ENCODE data around the gene SLC16A10. TPM values are rescaled to one million over a fixed set of nuclear protein-coding genes. Genes with fewer than 3 reads are reported as not detected.

Gene SLC16A10
- polyA plus RNA-seq, 3 donors, result 0.05 to 0.15 TPM; not detected in 1

- no peaks in the 10 kb centered on the region for H3K9me3 ChIP-seq (replicated peaks in 1 of 2; ENCODE audit: control insufficient read depth in 1 of 2, insufficient read depth in 1 of 2, low read length in 2 of 2)
- no peaks in the 10 kb centered on the region for H3K79me2 ChIP-seq (ENCODE audit: insufficient read depth, low read length)
- no peaks in the 10 kb centered on the region for H3K27me3 ChIP-seq (ENCODE audit: control insufficient read depth in 2 of 2, insufficient read depth in 2 of 2, low read length in 2 of 2)
- no peak overlapping the region for H3K4me2 ChIP-seq (replicated peaks; ENCODE audit: extremely low read depth, low read length, poor library complexity, severe bottlenecking)
- intact Hi-C loops (cut with micrococcal nuclease), result no loop called here
- peaks cover 0 to 1% (median 0%) of the 10 kb centered on the region in 7 donors for H3K9me3 Mint-ChIP-seq
- TF ChIP-seq CTCF (IDR thresholded peaks at IDR 0.05), result no peak
- H3K9ac ChIP-seq (ENCODE audit: insufficient read depth, low read length, poor library complexity, severe bottlenecking), result no peak overlapping the region
- peaks cover 2% of the 10 kb centered on the region for H3K4me1 Mint-ChIP-seq
- no peak overlapping the region for H3K27ac ChIP-seq (ENCODE audit: low read depth in 1 of 2, low read length in 2 of 2)
- H4K20me1 ChIP-seq (ENCODE audit: insufficient read depth, low read length), result no peaks in the 10 kb centered on the region
- H3K4me1 ChIP-seq (ENCODE audit: control insufficient read depth in 1 of 2, insufficient read depth in 2 of 2, low read length in 2 of 2), result no peaks in the 10 kb centered on the region
- no peak for DNase-seq
- H3K4me3 Mint-ChIP-seq, result no peak overlapping the region
- no peak overlapping the region for H2AFZ ChIP-seq (ENCODE audit: insufficient read depth, low read depth, low read length, poor library complexity, severe bottlenecking)
- H3K36me3 Mint-ChIP-seq, result no peaks in the 10 kb centered on the region
- H3K27ac Mint-ChIP-seq, result no peak overlapping the region
- WGBS (ENCODE audit: insufficient coverage), result 100% methylated on average over 1 of the region's 3 CpGs
- no peak overlapping the region for H3K4me3 ChIP-seq (replicated peaks in 1 of 3; ENCODE audit: low read depth in 2 of 3, low read length in 3 of 3)
- H3K27me3 Mint-ChIP-seq (ENCODE audit: low read depth in 3 of 3), result peaks cover 0 to 1% (median 0%) of the 10 kb centered on the region in 3 donors
- no peaks in the 10 kb centered on the region for H3K36me3 ChIP-seq (replicated peaks in 1 of 2; ENCODE audit: control insufficient read depth in 1 of 2, insufficient read depth in 2 of 2, low read length in 2 of 2)
Measured at GRCh38 chr6:111205502-111205901, 118.2 kb downstream of the SLC16A10 start.

GRCh38 chr6:111207141-111207858, 120.0 kb downstream of the SLC16A10 start:
- no peaks in the 10 kb centered on the region for H3K4me1 ChIP-seq (ENCODE audit: control insufficient read depth in 1 of 2, insufficient read depth in 2 of 2, low read length in 2 of 2)
- no peak overlapping the region for H3K9ac ChIP-seq (ENCODE audit: insufficient read depth, low read length, poor library complexity, severe bottlenecking)
- no peaks in the 10 kb centered on the region for H3K9me3 ChIP-seq (replicated peaks in 1 of 2; ENCODE audit: control insufficient read depth in 1 of 2, insufficient read depth in 1 of 2, low read length in 2 of 2)
- H3K4me2 ChIP-seq (replicated peaks; ENCODE audit: extremely low read depth, low read length, poor library complexity, severe bottlenecking), result no peak overlapping the region
- 100% methylated on average over 1 of the region's 4 CpGs for WGBS (ENCODE audit: insufficient coverage)
- H3K27ac ChIP-seq (ENCODE audit: low read depth in 1 of 2, low read length in 2 of 2), result no peak overlapping the region
- Mint-ChIP-seq H3K27me3 (ENCODE audit: low read depth in 3 of 3) (peaks cover 0 to 4% (median 1%) of the 10 kb centered on the region in 3 donors), H3K27ac (peak overlapping the region in 1 of 7 donors; percentile 11), H3K4me3 (no peak overlapping the region), H3K4me1 (no peaks in the 10 kb centered on the region), H3K36me3 (no peaks in the 10 kb centered on the region), H3K9me3 (peaks cover 0 to 1% (median 0%) of the 10 kb centered on the region in 7 donors)
- no peaks in the 10 kb centered on the region for H3K36me3 ChIP-seq (replicated peaks in 1 of 2; ENCODE audit: control insufficient read depth in 1 of 2, insufficient read depth in 2 of 2, low read length in 2 of 2)
- TF ChIP-seq CTCF (IDR thresholded peaks at IDR 0.05), result no peak
- H3K4me3 ChIP-seq (replicated peaks in 1 of 3; ENCODE audit: low read depth in 2 of 3, low read length in 3 of 3), result no peak overlapping the region
- H3K79me2 ChIP-seq (ENCODE audit: insufficient read depth, low read length), result no peaks in the 10 kb centered on the region
- intact Hi-C loops (cut with micrococcal nuclease), result no loop called here
- no peaks in the 10 kb centered on the region for H4K20me1 ChIP-seq (ENCODE audit: insufficient read depth, low read length)
- DNase-seq, result no peak
- H2AFZ ChIP-seq (ENCODE audit: insufficient read depth, low read depth, low read length, poor library complexity, severe bottlenecking), result no peak overlapping the region
- H3K27me3 ChIP-seq (ENCODE audit: control insufficient read depth in 2 of 2, insufficient read depth in 2 of 2, low read length in 2 of 2), result no peaks in the 10 kb centered on the region

Data from CD14-positive monocyte (primary cell).